GM18907 (cell line): ENCODE results near the gene RAD1.
"Not testable (repeated sequence)": the region's sequence is repeated elsewhere in the genome, so short reads cannot be mapped to it uniquely, and the experiment has no call there.

Experiments
- ATAC-seq: cut with Tn5 transposase; IDR thresholded peaks from one replicate; pipeline ENCODE4 v1.9.1; 2021; ENCODE audit warnings: mild to moderate bottlenecking, moderate library complexity; ENCODE audit not compliant: unreplicated experiment

The RAD1 gene, protein sequence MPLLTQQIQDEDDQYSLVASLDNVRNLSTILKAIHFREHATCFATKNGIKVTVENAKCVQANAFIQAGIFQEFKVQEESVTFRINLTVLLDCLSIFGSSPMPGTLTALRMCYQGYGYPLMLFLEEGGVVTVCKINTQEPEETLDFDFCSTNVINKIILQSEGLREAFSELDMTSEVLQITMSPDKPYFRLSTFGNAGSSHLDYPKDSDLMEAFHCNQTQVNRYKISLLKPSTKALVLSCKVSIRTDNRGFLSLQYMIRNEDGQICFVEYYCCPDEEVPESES

DNA sequence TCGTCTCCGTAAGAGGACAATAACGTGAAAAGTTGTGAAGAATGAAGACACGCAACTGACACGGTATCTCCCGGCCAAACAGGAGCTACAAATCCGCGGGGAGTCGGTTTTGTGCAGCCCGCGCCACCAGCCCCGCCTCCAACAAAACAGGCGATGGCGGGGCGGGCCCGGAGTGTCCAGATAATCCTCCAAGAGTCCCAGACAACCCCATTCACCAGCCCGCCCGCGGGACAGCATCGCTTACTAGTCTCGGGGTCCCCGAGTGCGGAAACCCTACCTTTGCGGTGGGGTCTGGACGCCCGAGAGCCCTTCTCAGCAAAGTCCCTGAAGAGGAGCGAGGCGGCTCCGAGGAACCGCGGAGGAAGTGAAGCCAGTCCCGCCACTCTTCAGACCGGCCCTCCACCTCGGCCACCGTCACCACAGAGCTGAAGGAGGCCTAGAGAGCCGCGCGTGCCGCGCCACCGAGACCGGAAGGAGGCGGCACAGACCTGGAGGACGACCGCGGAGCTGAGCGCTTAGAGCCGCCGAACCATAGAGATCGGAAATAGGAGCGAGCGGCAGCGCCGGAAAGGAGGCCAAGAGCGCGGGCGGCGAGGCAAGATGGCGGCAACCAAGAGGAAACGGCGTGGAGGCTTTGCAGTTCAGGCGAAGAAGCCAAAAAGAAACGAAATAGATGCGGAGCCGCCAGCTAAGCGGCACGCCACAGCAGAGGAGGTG lies at the start of gene RAD1, which contains the start of gene BRIX1:
Gene RAD1 (minus strand): TSS at position 366 of the 717 bp plus-strand sequence. CDS start 612 bp downstream, outside the sequence.
Gene BRIX1 (plus strand): TSS at position 573 of the 717 bp plus-strand sequence. CDS start 28 bp downstream, at position 601.
- peak; percentile 99 for ATAC-seq

DNA sequence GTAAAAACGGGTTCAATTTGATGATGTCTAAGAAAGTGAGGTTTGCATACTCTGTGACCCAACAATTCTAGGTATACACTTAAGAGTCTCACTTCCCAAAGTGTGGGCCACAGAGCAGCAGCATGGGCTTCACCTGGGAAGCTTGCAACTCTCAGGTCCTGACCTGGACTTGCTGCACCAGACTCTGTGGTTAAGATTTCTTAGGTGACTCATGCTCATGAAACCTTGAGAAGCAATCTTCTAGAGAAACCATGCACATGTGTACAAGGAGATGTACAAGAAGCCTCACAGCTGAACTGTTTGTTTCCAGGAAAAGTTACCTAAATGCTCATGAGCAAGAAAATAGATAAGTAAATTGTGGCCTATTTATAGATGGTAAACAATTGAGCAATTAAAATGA lies 44.0 kb upstream of the RAD1 start:
- ATAC-seq = peak; percentile 92

DNA sequence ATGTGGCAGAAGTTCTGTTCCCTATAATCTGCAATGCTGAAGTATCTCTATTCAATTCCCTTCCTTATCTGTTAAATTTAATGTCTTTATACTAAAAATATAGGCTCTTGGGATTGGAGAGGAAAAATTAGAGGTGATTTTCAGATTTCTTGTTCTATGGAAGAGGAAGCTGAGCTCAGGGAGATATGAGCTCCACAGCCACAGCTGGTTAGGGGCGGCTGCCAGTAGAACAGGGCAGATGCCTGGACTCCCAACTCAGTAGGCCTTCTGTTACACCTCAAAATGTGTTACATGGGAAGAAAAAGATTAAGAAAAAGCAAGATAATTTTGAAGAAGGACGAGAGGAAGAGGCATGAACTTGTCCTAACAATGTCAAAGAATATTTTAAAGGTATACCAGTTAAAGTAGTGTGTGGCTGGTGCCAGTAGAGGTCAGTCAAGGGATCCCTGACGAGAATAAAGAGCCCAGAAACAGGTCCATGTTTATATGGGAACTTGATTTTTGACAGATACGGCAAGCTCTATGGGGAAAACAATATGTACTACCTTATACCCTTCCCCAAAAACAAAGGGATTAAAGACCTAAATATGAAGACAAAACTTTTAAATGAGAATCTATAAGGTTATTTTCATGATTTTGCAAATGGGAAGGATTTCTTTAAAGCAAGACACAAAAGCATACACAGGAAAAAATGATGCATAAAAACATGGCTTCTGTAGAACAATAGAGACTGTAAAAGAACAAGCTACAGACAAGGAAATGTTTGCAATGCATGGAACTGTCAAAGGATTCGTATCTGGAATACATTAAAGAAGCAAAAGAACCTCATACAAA lies 42.8 kb upstream of the RAD1 start:
- ATAC-seq = peak; percentile 54

DNA sequence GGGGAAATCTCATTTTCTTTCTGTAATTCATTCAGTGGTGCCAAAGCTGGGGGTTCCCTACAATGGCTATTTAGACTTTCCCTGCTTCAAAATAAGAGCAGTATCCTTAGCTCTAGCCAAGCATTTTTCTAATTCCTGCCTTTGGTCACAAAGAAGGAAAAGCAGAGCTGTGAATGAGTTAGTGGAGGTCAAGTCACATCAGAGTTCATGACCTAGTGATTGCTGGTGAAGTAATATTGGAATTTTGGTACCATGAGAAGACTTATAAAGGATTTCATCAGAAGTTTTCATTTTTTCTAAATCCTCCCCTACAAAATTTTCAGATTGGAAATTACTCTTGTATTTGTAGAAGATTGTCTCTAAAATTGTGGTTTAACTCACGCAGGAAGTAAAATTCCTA lies 42.0 kb upstream of the RAD1 start:
- ATAC-seq = no peak

DNA sequence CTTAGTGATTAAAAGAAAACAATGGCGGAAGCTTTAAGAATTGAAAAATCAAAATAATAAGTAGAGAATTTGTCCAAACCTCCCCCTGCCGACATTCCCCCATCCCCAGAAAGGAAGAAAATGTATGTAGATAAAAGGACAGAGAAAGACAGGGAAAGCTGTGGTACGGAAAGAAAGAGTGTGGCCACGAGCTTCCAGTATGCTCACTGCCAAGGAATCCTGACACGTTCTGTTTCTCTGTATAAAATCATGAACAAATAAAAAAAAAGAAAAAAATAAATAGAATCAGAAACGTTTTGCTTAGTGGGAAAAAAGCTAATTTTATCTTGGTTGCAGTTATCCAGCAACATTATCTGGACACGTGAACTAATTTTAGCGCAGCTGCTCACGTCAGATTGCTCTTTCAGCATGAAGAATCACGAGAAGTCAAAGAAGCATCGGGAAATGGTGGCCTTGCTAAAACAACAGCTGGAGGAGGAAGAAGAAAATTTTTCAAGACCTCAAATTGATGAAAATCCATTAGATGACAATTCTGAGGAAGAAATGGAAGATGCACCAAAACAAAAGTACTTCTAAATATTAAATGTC lies 29.2 kb upstream of the RAD1 start:
- no peak for ATAC-seq

DNA sequence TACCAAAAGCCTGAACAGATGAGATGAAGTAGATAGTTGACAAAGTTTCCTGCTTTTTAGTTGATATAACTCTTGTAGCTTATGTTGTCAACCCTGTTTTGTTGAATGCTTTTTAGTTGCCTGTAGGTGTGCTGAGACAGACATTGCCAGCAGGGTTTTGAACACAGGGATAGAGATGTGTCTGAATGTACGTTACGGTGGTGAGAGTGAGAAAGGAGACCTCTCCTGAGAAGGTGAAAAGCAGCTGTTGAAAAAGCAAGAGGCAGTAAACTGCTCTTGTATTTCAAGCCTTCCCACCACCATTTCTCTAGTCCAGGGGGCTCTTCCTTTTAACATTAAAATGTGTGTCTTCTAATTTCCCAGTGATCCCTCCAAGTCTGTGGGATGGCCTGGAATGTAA lies 28.7 kb upstream of the RAD1 start:
- ATAC-seq = no peak

DNA sequence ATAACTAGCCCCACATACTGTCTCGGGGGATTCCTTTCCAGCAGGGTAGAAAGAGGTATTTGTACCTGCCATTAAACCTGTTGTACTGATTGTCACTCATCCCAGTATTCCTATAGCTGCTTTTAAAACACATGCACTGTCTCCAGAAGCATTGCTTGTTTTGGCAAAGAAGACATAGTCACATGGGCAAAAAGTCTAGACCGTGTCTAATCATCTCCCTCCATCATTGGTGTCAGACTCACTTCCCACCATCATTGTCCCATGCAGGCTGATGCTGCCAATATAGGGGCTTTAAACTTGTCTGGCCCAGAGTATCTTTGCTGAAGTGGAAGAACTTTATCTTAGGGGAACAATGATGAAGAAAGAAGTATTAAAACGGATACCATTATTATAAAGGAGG lies 26.6 kb upstream of the RAD1 start:
- ATAC-seq = no peak

DNA sequence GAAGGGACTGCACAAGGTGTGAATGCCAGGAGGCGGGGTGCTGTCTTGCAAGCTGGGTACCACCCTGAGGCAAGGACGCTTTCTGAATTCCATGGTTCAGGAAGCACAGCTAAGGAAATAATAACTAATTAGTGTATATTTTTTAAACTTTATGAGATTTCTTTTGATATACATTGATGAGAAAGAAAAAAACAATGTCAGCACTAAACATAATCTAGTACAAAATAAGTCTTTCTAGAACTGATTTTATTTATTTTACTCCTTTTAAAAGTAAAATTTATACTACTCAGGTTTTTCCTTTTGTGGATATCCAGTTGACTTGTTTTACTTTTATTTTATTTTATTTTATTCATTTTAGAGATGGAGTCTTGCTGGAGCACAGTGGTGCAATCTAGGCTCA lies 17.6 kb upstream of the RAD1 start:
- no peak for ATAC-seq

DNA sequence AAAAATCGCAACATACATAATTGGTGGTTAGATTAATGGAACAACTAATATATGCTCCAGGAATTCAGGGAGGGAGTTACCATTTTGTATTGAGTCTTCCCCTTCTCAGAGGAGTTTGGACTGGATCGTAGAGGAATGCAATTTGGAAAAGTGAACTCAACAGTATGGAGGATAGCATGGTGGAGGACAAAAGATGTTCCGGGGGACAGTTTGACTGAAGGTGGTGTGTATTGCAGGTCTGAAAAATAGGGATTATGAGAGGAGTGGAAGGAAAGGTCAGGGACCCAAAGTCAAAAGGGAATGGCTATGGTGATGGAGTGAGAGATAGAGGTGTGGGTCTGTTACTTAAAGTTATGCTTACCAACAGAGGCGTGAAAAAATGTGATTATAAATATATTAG lies 15.6 kb upstream of the RAD1 start:
- ATAC-seq = no peak

DNA sequence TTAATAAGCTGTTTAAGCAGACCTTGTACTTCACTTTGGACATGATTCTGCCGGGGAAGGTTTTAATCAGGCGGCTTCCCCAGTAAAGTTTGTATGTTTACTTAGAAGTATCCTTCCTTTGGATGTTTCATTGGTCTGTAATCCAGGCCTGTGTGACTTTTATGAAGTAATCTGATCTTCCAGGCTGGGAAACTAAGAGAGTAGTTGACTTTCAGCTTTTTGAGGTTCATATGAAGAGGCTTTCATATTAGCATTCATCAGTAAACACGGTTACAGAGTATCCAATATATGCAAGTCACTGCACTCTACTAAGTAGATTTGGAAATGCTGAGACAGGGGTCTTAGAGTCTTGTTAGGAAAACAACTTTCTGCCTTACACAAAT lies 15.1 kb upstream of the RAD1 start:
- ATAC-seq = no peak

DNA sequence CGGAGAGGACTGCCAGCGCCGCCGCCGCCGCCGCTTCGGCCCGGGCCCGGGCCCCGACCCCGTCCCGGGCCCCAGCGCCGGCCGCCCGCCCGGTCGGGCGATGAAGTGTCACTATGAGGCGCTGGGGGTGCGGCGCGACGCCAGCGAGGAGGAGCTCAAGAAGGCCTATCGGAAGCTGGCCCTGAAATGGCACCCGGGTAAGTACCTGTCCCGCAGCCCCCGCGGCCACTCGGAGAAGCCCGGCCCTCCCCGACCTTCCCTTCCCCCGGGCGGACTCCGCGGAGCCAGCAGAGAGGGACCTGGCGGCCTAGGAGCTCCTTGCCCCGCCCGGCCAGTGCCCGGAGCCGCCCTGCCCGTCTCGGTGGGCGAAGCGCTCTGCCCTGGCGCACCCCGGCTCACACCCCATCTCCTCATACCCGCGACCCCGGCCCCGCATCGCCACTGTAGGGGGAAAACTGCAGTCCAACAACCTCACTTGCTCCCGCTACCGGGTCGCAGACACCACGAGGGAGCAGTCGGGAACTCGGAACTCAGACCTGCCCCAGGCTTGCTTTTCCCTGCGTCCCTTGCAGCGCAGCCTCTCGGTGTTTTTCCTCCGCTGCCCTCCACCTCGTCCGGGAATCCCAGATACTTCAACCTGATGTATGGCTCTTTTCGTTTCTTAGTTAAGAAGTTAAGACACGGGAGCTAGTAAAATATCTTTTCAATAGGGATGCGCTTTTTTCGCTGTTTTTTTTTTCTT lies 14.6 kb upstream of the RAD1 start:
- peak; percentile 79 for ATAC-seq

DNA sequence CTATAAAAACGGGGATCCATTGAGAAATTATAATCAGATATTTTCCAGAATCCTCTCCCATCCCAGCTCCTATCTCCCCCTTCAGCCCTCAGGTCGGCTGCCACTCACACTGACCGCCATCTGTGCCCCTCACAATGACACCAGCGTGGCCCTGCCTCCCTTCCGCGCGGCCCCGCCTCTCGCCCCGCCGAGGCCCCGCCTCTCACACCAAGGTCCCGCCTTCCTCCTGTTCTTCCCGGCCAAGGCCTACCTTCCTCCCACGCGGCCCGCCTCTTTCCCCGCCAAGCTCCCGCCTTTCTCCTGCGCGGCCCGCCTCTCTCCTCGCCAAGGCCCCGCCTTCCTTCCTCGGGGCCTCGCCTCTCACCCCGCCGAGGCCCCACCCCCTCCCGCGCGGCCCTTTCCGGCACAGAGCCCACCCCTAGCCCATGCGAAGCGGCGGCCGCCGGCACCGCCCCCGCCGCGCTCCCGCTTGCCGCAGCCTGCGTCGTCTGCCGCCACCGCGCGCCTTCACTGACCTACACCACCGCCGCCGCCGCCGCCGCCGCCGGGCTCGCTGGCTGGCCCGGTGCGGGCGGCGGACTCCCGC lies 13.9 kb upstream of the RAD1 start, which contains the start of gene DNAJC21:
Gene DNAJC21 (plus strand): TSS at position 426 of the 586 bp plus-strand sequence. CDS start 261 bp downstream, outside the sequence.
- peak; percentile 90 for ATAC-seq

DNA sequence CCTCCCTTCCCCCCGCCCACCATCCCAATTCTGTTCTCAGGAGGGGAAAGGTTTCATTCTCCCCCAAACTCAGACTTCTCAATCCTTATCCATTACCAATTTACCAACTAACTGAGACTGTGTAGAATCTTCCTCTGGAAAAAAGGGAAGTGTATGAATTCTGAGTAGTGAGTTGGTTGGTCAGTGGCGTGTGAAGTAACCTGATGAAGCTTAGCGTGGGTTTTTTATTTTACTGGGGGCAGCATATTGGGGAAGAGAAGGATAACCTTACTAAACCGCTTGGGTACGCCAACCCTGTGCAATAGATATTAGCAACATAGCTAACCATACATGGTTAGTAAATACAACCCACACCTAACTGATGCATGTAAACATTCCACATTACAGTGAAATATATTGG lies 13.0 kb upstream of the RAD1 start:
- ATAC-seq = no peak

DNA sequence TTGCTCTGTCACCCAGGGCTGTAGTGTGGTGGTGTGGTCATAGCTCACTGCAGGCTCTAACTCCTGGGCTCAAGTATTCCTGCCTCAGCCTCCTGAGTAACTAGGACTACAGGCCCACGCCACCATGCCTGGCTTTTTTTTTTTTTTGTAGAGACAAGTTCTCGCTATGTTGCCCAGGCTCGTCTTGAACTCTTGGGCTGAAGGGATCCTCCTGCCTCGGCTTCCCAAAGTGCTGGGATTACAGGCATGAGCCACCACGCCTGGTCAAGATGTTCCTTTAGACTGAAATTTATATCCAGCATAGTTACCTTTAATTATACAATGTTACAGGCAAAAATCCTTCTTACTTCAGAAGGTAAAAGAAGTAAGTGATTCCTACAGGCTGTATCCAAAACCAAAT lies 12.5 kb upstream of the RAD1 start:
- ATAC-seq = no peak

DNA sequence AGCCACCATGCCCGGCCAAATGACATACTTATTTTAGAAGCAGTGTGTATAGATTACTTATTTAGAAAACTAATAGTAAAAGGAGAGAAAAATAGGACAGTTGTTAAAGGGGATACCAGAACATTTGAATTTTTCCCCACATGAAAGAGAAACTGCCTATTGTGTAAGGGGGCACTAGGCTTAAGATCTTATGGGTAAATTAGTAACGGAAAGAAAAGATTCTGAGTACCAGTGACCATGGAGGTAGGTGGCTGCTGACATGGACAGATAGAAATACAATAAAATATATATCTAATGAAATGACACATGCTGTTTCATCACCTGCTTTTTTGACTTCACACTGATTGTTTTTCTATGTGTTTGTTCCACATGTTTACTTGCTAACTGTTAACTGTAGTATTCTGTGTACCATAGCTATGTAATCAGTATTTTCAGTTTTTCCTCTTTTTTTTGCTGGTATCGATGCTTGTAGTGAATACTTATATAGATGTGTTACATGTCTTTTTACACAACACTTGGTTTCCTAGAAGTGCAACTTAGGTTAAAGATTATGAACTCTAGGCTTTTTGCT lies 11.1 kb upstream of the RAD1 start:
- ATAC-seq = no peak

DNA sequence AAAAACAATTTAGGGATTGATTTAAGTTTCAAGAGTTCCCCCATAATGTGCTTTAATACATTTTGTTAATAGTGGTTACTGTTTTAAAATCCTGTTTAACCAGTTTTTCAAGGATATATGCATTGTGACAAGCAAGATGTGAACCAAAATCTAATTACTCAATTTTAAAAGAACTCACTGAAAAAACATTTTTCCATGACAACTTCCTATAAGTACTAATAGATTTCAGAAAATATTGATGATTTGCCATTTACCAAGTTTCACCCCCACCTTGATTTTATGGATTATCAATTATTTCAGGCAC lies 9.1 kb upstream of the RAD1 start:
- ATAC-seq = no peak

DNA sequence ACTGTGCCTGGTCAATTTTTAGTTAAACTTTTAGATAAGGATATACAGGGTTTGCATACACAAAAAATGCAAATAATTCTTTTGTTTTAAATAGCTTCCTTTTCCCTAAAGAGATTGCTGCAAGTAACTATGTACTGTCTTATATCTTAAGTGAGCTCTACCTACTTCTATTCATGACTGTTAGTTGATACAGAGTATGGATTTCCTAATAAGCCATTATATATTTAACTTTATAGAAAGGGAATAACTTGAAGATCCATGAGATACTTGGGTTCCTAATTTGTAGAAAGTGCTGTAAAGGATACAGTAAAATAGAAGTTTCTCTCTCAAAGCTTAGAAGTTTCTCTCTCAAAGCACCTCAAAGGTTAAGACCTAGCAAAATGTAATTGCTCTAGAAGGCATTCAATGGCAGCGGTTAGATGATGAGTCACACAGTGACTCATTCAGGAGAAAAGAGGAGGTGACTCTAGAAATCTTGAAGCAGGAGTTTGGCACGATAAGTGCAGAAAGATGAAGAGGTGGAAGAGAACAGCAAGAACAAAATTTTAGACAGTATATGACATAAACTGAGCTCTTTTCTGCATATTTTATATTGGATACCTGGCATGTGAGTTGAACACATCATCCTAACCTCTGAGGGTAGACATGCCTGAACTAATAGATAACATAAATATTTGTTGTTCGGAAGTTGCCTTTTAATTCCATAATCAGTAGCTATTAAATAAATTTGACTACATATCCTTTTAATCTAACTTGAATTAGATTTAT lies 8.6 kb upstream of the RAD1 start:
- ATAC-seq = peak; percentile 43

DNA sequence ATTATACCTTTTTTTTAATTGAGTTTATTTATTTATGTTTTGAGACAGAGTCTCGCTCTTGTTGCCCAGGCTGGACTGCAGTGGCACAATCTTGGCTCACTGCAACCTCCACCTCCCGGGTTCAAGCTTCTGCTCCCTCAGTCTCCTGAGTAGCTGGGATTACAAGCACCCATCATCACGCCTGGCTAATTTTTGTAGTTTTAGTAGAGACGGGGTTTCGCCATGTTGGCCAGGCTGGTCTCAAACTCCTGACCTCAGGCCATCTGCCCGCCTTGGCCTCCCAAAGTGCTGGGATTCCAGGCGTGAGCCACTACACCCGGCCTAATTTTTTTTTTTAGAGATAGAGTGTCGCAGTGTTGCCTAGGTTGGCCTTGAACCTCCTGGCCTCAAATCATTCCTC lies 8.0 kb upstream of the RAD1 start:
- not testable (repeated sequence) for ATAC-seq

DNA sequence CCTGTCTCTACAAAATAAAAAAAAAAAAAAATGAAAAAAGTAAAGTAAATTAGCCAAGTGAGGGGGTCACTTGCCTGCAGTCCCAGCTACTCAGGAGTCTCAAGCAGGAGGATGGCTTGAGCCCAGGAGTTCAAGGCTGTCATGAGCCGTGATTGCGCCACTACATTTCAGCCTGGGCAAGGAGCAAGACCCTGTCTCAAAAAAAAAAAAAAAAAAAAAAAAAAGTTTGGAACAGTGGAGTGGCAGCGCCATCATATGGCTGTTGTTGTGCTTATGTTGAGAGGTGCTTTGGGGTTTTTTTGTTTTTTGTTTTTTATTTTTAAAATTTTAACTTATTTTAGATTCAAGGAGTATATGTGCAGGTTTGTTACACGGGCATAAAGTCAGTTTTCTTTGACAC lies 3.8 kb upstream of the RAD1 start:
- no peak for ATAC-seq
